ENCODE data around the gene TMEM53. TPM values are rescaled to one million over a fixed set of nuclear protein-coding genes. Genes with fewer than 3 reads are reported as not detected.

The TMEM53 gene
- polyA plus RNA-seq, 4 donors, result 12.0 to 13.7 (median 13.3) TPM

DNA sequence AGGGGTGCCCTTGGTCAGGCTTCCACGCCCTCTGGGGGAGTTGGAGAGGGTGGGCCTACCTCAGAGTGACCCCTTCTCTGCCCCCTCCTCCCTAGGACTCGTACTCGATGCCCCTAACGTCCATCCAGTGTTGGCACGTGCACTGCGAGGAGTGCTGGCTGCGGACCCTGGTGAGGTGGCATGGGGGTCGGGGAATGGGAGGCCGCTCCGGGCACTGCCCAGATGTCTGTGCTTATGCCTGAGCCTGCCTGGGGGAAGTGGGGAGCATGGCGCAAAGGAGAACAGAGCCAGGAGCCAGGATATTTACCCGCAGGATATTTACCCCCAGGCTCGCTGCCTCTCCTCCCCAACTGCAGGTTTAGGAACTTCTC, 24.5 kb downstream of the TMEM53 start:
- DNase-seq (ENCODE audit: low read depth in 4 of 4, low spot score in 3 of 4), result no peak

DNA sequence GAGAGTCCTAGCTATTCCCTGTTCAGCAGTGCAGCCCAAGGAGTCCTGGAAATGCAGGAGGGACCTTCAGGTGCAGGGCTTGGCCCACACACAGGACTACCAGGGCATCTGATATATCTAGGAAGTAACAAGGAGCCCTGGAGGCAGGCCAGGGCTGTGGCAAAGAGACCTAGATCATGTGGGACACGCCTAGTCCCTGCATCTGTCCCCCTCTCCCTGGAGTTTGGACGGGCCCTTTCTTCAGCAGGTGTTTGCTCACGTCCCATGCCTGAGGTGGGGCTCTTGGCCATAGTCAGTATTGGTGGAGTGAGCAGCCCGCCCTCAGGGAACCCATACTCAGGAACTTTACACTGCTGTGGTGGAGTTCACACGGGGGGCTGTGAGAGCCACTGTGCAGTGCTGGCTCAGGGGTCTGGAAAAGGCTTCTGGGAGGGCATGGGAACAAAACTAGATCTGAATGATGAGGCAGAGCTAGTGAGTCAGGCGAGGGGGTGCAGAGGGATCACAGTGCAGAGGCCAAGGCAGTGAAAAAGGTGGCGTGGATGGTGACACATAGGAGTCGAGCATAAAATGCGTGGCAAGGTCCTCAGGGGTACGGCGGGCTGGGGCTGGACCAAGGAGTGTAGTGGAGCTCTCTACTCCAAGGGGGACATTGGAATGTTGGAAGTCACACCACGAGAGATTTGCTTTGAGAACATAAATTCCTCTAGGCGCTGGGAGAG, 25.6 kb downstream of the TMEM53 start:
- no peak for DNase-seq (ENCODE audit: low read depth in 4 of 4, low spot score in 3 of 4)

DNA sequence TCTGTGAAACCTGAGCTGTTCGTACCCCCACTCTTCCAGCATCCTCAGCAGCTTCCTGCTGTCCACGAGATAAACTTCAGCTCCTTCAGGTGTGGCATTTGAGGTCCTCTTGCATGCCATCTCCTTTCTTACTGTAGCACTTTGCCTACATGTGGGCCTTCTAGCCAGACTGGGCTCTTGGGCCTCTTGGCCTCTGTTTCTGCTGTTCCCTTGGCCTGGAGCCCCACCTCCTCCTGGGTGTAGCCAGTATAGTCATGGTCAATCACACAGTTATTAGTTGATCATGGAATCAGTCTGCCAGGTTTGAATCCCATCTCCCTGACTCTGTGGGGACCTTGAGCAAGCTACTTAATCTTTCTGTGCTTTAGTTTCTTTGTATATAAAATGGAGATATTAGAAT, 26.4 kb downstream of the TMEM53 start:
- no peak for DNase-seq (ENCODE audit: low read depth in 4 of 4, low spot score in 3 of 4)

DNA sequence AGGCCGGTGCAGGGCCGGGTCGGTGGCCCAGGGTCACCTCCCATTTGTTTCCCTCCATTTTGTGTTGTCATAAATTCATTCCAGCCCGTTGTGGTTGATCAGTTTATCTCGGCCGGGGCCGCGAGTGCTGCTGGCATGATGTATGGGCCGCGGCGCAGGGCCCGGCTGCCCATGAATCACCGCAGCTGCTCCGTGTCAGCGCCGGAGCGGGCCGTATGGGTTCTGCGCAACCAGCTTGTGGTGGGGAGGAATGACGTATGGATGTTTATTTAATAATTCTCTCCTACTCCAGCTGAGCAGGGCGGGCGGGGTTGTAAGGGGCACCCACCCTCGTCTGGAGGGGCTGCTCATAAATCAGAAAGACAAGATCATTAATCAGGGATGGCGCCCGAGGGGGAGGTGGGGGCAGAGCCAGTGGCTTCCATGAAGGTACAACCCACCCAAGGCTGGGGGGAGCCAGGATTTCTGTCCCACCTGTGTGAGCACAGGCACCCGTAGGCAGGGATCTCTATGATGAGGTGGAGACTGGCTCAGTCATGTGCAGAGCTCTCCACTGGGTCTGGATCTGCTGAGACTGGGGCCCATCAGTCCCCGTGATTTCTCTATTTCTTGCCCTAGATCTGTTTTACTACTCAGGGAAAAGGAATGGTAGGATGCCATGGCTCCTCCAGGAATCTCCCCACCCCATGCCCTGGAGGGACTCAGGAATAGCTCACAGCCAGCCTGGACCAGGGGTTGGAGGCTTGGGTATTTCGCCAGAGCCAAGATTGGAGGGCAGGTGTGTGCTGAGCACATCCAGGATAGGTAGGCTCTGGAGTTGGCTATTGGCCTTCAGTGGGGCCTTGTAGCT, 27.8 kb downstream of the TMEM53 start:
- DNase-seq (ENCODE audit: low read depth in 4 of 4, low spot score in 3 of 4), result no peak

DNA sequence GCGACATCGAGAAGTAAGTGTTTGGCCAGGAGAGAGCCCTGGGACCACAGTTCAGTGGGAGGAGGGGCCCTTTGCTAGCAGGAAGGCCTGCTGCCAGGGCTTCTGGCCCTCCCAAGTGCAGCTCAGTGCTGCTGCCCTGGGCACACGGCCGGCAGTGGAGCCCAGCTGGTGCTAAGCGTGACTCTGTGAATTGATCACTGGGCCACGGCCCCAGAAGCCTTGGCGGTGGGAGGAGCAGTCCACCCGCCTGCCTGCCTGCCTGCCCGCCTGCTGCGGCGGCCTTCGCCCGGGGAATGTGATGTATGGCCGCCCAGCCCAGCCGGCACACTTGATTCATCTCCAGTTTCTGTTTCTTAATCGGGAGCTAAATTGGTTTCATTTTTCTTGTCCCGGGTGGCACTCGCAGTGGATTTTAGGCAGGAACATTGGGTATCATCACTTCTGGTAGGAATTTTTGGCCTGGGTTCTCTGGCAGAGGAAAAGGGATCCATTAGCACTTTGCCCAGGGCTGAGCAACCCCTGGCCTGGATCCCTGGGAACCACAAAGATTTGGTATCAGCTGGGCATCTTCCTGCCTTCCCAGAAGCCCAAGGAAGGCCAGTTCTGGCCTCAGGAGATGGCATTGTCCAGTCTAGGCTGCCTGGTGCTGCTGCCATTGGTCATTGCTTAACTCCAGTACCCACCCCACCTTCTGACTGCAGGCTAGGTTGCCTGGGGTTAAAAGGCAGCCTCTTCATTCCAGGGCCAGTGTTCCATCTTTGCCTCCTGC, 28.6 kb downstream of the TMEM53 start:
- DNase-seq (ENCODE audit: low read depth in 4 of 4, low spot score in 3 of 4), result no peak

DNA sequence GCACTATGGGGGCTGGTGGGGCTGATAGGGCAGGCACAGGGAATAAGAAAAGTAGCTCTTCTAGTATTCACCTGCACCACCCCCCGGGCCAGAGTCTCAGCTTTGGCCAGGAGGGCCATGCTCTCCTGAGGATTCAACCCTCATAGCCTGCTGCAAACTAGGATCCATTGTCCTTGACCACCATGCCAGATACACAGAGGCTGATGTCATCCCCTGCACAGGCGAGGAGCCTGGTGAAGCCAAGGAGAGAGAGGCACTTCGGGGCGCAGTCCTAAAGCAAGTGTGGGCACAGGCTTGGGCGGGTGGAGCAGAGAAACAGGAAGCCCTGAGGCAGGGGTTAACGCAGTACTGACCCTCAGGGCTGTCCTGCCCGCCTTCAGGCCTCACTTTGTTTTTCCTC, 29.5 kb downstream of the TMEM53 start:
- DNase-seq (ENCODE audit: low read depth in 4 of 4, low spot score in 3 of 4), result no peak

DNA sequence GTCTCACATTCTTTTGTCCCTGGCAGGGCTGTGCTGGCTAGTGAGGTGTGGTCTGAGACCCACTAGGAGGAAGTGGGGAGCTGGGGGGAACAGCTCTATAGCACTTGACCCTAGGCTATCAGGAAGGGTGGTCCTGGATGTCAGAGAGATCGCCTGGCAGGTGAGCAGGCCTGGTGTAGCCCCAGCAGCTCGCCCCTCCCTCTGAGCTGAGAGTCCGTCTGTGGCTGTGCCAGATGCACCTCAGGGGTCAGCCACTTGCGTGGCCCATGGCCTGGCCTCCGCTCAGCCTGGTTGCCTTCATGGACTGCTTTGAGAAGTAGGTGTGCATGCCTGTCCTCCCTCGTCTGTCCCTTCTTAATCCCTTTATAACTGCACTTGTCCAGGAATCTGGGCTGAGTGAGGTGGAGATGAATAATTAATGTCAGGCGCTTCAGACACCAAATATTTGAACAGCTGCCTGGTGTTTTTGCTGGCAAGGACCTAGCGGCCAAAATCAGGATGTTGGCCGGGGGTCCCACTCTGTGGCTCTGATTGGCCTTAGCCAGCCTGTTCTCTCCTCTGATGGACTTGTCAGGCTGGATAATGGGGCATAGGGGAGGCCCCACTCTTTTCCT, 30.5 kb downstream of the TMEM53 start:
- DNase-seq (ENCODE audit: low read depth in 4 of 4, low spot score in 3 of 4), result no peak

DNA sequence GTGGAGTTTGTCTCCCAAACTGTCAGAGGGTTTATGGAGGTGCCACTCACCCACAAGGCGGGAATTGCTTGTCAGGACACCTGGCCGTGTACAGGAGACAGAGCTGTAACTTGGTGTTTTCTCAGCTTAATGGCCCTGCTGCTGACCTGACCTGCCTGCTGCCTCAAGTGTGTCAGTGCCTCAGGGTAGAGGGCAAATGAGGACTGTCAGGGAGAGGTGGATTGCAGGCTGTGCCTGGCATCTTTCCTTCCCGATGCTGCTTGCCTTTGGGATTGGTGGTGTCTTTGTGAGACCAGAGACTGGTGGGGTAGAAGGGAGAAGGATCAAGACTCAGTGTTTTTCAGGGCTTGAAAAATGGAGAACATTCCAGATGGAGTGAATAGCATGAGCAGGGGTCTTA, 31.4 kb downstream of the TMEM53 start:
- DNase-seq (ENCODE audit: low read depth in 4 of 4, low spot score in 3 of 4), result no peak

DNA sequence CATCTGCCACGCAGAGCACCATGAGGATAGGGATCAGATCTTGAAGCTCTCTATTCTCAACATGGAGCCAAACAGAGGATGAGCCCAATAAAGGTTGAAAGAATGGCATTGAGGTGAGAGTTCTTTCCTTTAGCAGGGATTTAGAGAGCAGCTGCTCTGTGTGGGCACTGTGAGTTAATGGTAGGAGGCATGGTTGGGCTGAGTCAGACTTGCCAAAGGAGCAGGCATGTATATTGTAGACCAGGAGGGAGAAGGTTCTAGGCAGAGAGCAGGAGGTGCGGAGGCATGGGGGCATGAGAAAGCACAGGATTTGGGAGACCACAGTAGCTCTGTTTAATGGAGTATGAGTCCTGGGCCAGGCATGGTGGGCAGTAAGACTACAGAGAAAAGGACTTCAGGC, 32.0 kb downstream of the TMEM53 start:
- DNase-seq (ENCODE audit: low read depth in 4 of 4, low spot score in 3 of 4), result no peak

DNA sequence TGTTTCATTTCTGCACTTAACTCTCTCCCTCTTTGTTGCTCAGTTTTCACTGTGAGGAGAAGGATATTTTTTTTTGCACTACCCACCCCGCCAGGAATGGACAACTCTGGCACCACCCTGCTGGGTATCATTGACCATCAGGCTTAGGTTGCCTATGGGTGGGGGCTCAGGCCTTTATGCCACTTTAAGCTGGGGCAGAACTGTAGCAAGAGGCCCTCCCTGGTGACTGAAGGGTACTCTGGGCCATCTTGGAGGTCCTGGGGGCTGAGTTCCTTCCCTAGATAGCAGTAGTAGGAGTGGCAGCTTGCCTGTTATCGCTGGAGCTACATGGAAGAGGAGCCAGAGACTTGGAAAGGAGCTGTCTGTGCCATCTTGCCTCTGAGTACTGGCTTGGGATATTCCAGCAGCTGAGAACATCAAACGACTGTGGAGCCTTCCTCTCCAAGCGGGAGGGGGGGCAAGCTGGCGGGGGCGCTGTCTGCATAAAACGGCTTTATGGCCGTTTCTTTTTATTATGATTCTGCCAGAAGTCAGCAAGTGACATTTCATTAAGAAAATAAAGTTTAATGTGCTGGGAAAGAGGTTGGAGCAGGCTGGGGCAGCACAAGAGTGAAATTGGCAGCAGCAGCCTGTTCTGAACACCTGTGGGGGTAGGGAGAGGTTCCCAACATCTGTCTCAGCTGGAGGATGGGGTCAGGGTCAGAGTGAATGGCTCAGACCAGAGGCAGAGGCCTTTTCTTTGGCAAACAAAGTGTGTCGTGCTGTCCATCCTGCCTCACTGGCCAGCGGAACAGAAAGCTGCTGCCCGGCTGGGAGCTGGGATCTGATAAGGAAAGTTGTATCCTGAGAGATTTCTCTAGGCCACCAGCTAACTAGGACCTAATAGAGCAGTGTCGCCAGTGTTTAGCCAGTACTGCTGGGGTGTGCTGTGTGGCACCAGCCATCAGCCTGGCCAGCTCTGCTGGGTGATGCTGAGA, 32.9 kb downstream of the TMEM53 start:
- DNase-seq (ENCODE audit: low read depth in 4 of 4, low spot score in 3 of 4), result no peak

DNA sequence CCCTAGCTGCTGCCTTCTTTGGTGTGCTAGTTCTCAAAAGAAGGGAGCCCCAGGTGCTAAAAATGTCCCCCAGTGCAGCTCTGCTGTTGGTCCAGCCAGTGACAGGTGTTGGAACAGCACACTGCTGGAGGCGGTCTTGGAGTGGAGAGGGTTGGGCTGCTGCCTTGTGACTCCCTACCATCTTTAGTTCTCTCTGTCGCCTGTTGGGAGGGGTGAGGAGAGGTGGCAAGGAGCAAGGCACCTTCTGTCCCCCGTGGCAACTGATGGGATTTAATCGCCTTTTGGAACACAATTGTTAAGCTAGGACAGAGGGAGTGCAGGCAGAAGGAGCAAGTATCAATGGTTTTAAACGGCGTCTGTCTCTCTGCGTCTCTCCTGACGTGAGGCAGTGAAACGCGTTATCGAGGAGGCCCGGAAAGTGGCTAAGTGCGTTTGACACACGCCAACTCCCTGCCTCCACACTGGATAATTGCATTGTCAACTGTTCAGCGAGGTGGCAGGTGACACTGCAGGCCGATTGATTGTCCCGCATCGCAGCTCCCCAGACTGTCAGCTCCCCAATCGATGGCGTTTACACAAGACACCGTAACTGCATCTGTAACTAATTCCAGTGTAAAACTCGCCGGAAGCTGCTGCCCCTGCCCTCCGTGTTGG, 34.0 kb downstream of the TMEM53 start:
- DNase-seq (ENCODE audit: low read depth in 4 of 4, low spot score in 3 of 4), result no peak

DNA sequence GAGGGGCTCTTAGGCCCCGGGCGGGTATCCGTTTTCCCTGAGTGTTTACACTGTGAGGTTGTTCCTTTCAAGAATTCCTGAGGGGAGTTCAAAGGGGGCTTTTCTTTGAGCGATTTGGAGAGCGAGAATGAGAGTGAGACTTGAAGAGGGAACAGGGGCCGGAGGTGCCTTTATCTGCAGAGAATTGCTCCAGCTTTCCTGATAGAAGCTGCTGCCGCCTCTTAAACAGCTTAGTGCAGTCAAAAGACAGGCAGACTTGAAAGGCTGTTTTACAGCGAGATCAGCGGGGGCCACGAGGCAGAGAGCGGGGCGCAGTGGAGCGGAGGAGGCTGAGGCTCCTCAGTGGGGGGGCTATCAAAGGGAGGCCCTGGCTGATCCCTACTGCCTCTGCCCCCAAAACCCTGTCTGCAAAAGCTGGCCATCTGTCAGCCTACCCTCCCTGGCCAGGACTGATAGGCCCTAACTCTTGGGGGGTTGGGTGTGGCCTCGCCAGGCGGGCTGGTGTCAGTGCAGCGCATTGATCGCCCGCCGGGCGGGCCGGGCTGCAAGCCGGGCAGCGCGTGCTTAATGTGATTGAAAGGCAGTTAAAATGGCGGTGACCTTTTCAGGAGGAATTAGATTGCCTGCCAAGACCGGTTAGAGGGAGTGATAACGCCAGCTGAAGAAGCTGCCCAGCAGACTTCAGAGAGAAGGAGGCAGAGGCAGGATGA, 36.4 kb downstream of the TMEM53 start:
- DNase-seq (ENCODE audit: low read depth in 4 of 4, low spot score in 3 of 4), result no peak

DNA sequence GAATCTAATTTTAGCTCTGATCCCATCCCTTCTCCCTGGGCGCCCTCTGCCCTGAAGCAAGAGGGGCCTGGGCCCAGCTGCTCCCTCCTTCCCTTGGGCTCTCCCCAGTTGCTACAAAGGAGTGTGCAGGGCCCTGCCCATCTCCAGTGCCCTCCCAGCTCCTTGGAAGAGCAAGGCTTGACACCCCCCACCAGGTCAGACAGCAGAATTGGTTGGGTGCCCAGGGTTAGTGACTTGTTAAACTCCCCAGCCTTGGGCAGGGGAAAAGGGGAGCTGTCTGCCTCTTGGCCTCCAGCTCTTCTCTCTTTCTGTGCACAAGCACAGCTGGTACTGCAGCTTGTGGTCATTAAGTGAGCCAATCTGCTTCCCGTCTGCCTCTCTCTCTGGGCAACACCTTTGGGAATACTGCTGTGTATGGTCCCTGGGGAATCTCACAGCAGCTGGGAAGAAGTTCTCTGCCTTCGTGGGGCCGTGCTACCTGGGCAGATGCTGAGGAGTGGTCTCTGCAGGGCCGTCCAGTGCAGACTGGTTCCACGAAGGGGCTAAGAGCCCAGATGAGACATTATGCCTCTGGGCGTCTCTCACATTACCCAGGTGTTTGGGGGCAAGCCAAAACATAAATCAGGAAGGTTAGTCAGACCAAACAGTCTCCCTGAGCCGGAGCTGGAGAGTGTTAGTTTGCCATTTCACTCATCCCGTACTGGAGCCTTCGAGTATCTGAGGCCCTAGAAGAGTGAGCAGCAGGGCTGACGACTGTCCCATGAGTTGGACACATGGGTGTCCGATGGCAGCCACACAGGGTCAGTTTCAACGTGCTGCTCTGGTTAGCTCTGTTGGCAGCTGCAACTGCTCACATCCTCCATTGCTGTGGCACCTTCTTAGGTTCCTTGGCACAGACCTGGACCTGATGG, 37.3 kb downstream of the TMEM53 start:
- DNase-seq (ENCODE audit: low read depth in 4 of 4, low spot score in 3 of 4), result no peak

DNA sequence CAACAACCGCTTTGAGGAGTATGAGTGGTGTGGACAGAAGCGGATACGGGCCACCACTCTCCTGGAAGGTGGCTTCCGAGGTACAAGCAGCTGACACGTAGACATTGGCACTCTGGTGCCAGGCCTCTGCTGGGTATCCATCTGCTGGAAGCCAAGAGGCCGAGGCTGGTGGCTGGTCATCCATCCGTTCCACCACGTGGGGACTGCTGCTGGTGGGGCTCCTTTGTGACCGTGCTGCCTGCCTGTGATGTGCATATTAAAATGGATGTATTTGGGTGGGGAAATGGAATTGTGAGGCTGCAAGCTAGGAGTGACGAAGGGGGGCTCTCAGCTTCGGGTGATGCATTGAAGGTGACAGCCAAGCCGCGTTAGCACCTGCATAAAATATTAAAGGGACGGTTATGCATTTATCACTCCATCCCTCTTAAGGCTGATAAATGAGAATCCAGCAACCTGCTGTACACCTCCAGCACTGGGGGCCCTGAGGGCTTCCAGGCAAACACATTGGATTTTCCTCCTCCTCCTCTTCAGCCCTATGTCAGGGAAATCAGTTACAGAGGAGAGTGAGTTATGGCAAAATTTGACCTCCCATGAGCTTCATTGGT, 38.1 kb downstream of the TMEM53 start:
- no peak for DNase-seq (ENCODE audit: low read depth in 4 of 4, low spot score in 3 of 4)

DNA sequence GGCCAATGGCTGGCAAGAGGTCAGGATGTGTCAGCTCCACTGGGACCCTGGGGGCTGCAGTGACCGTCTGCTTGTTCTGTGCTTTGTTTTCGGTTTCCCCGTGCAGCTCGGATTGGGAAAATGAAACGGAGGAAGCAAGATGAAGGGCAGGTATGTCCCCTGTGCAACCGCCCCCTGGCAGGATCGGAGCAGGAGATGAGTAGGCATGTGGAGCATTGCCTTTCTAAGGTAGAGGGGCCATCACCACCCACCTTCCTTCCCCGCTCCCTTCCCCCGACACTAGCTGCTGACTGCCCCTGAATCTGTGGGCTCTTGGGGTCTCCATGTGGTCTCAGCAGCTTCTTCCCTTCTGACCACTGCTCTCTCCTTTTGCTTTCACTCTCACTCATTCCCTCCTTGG, 38.8 kb downstream of the TMEM53 start:
- DNase-seq (ENCODE audit: low read depth in 4 of 4, low spot score in 3 of 4), result no peak

DNA sequence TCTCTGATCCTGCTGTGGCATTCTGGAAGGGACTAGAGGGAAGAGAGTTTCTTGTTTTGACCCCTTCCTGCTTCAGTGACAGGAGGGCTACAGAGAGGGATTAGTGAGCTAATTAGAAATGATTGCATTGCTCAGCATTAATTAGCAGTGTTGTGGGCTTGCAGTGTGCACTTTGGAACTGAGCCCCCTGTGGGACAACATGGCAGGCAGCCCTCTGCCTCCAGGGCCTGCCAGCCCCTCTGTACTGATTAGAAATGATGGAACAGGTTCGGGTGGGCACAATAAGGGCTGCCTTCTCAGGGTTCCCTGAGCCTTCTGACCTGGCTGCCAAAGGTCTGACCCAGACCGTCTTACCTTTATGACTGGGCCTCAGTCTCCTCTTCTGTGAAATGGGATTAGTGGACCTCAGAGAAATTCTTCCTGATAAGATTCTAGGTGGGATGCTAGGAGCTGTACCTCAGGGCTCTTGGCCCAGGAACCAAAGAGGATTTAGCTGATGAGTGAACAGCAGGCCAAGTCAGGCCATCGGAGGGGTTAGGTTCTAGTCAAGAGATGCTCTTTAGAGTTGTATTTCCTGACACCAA, 39.6 kb downstream of the TMEM53 start:
- no peak for DNase-seq (ENCODE audit: low read depth in 4 of 4, low spot score in 3 of 4)

DNA sequence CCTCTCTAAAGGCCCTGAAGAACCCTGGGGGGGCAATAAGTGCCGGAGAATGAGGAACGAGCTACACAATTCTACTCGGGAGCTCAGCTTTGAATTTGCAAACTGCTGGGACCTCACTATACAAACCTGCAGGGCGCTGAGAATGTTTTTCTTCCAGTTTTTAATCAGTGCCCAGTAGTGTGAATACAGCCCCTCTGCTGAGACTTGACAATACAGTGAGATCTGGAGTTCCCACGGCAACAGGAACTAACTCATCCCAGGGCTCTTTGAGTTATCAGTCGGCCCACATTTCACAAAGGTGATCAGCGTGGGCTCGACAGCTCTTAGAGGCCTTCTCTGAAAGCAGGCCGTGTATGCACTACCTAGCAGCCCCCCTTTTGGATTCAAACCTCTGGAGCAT, 41.7 kb downstream of the TMEM53 start:
- no peak for DNase-seq (ENCODE audit: low read depth in 4 of 4, low spot score in 3 of 4)

Data from right renal pelvis (tissue), 4 donors.